Measurements from ENCODE around the gene FIG4.
"Not testable (repeated sequence)": the region's sequence is repeated elsewhere in the genome, so short reads cannot be mapped to it uniquely, and the experiment has no call there.

The FIG4 gene

GRCh38 chr6:109714611-109715010, 23.5 kb downstream of the FIG4 start:
- ATAC-seq (replicated peaks) = no peak
- Mint-ChIP-seq H3K4me3 (no peak overlapping the region), H3K27me3 (no peaks in the 10 kb centered on the region), H3K36me3 (ENCODE audit: insufficient read depth) (peaks cover 10% of the 10 kb centered on the region), H3K9me3 (no peaks in the 10 kb centered on the region), H3K4me1 (ENCODE audit: low read depth in 2 of 2) (peaks cover 14 to 17% of the 10 kb centered on the region in 2 donors), H3K27ac (no peak overlapping the region)
- DNase-seq = no peak

- Mint-ChIP-seq H3K9me3 (no peaks in the 10 kb centered on the region), H3K4me3 (no peak overlapping the region), H3K36me3 (ENCODE audit: insufficient read depth) (peaks cover 10% of the 10 kb centered on the region), H3K27me3 (no peaks in the 10 kb centered on the region), H3K27ac (no peak overlapping the region), H3K4me1 (ENCODE audit: low read depth in 2 of 2) (peaks cover 11 to 14% of the 10 kb centered on the region in 2 donors)
- no peak for DNase-seq
- no peak for ATAC-seq (replicated peaks)
These were observed 24.5 kb downstream of the FIG4 start for GRCh38 chr6:109715616-109716015.

- H3K36me3 Mint-ChIP-seq (ENCODE audit: insufficient read depth) = peaks cover 10% of the 10 kb centered on the region
- no peak overlapping the region for H3K27ac Mint-ChIP-seq
- DNase-seq (no peak), ATAC-seq (replicated peaks) (no peak)
- no peaks in the 10 kb centered on the region for H3K27me3 Mint-ChIP-seq
- no peak overlapping the region for H3K4me3 Mint-ChIP-seq
- no peaks in the 10 kb centered on the region for H3K9me3 Mint-ChIP-seq
- peaks cover 7 to 8% of the 10 kb centered on the region in 2 donors for H3K4me1 Mint-ChIP-seq (ENCODE audit: low read depth in 2 of 2)
These were observed 26.9 kb downstream of the FIG4 start for GRCh38 chr6:109717971-109718370.

GRCh38 chr6:109718991-109719390, 27.9 kb downstream of the FIG4 start:
- Mint-ChIP-seq H3K27me3 (no peaks in the 10 kb centered on the region), H3K36me3 (ENCODE audit: insufficient read depth) (peaks cover 10% of the 10 kb centered on the region)

GRCh38 chr6:109720311-109720710, 29.2 kb downstream of the FIG4 start:
- peaks cover 0 to 3% of the 10 kb centered on the region in 2 donors for H3K4me1 Mint-ChIP-seq (ENCODE audit: low read depth in 2 of 2)
- H3K27me3 Mint-ChIP-seq = no peaks in the 10 kb centered on the region
- DNase-seq = no peak
- no peak overlapping the region for H3K27ac Mint-ChIP-seq
- H3K9me3 Mint-ChIP-seq = no peaks in the 10 kb centered on the region
- no peak for ATAC-seq (replicated peaks)
- peaks cover 12% of the 10 kb centered on the region for H3K36me3 Mint-ChIP-seq (ENCODE audit: insufficient read depth)
- no peak overlapping the region for H3K4me3 Mint-ChIP-seq

More at GRCh38 chr6:109718991-109719390, 27.9 kb downstream of the FIG4 start:
- ATAC-seq (replicated peaks) (no peak), DNase-seq (no peak)
- Mint-ChIP-seq H3K4me3 (no peak overlapping the region), H3K27ac (no peak overlapping the region), H3K9me3 (no peaks in the 10 kb centered on the region), H3K4me1 (ENCODE audit: low read depth in 2 of 2) (peaks cover 3 to 7% of the 10 kb centered on the region in 2 donors)

GRCh38 chr6:109722011-109722410, 30.9 kb downstream of the FIG4 start:
- no peak for ATAC-seq (replicated peaks)
- H3K9me3 Mint-ChIP-seq = no peaks in the 10 kb centered on the region
- H3K36me3 Mint-ChIP-seq (ENCODE audit: insufficient read depth) = peaks cover 8% of the 10 kb centered on the region
- no peaks in the 10 kb centered on the region for H3K27me3 Mint-ChIP-seq
- no peak overlapping the region for H3K27ac Mint-ChIP-seq
- no peak overlapping the region for H3K4me3 Mint-ChIP-seq
- peaks cover 0 to 9% of the 10 kb centered on the region in 2 donors for H3K4me1 Mint-ChIP-seq (ENCODE audit: low read depth in 2 of 2)
- DNase-seq = no peak

GRCh38 chr6:109722564-109723254, 31.6 kb downstream of the FIG4 start:
- Mint-ChIP-seq H3K27me3 (no peaks in the 10 kb centered on the region), H3K36me3 (ENCODE audit: insufficient read depth) (peaks cover 8% of the 10 kb centered on the region), H3K4me3 (no peak overlapping the region), H3K9me3 (no peaks in the 10 kb centered on the region), H3K27ac (no peak overlapping the region), H3K4me1 (ENCODE audit: low read depth in 2 of 2) (peaks cover 0 to 9% of the 10 kb centered on the region in 2 donors)
- ATAC-seq (replicated peaks) = no peak
- DNase-seq = no peak

GRCh38 chr6:109725250-109725649, 34.2 kb downstream of the FIG4 start:
- DNase-seq; H3K9me3 Mint-ChIP-seq; H3K36me3 Mint-ChIP-seq (ENCODE audit: insufficient read depth); H3K4me1 Mint-ChIP-seq (ENCODE audit: low read depth in 2 of 2); ATAC-seq (replicated peaks); H3K27ac Mint-ChIP-seq; H3K4me3 Mint-ChIP-seq; H3K27me3 Mint-ChIP-seq: not testable (repeated sequence)

- no peak for ATAC-seq (replicated peaks)
- no peak for DNase-seq
- peaks cover 8% of the 10 kb centered on the region for H3K36me3 Mint-ChIP-seq (ENCODE audit: insufficient read depth)
- no peaks in the 10 kb centered on the region for H3K4me1 Mint-ChIP-seq (ENCODE audit: low read depth in 2 of 2)
- no peaks in the 10 kb centered on the region for H3K27me3 Mint-ChIP-seq
- H3K4me3 Mint-ChIP-seq = no peak overlapping the region
- no peaks in the 10 kb centered on the region for H3K9me3 Mint-ChIP-seq
- H3K27ac Mint-ChIP-seq = peak overlapping the region in 1 of 2 donors; percentile 33
These were observed 45.4 kb downstream of the FIG4 start for GRCh38 chr6:109736273-109737025.

- Mint-ChIP-seq H3K27ac (no peak overlapping the region), H3K27me3 (no peaks in the 10 kb centered on the region), H3K9me3 (no peaks in the 10 kb centered on the region), H3K36me3 (ENCODE audit: insufficient read depth) (peaks cover 8% of the 10 kb centered on the region), H3K4me3 (no peak overlapping the region), H3K4me1 (ENCODE audit: low read depth in 2 of 2) (no peaks in the 10 kb centered on the region)
- no peak for ATAC-seq (replicated peaks)
- no peak for DNase-seq
These were observed 47.2 kb downstream of the FIG4 start for GRCh38 chr6:109738255-109738654.

- no peaks in the 10 kb centered on the region for H3K4me1 Mint-ChIP-seq (ENCODE audit: low read depth in 2 of 2)
- no peaks in the 10 kb centered on the region for H3K9me3 Mint-ChIP-seq
- no peaks in the 10 kb centered on the region for H3K27me3 Mint-ChIP-seq
- H3K36me3 Mint-ChIP-seq (ENCODE audit: insufficient read depth) = peaks cover 8% of the 10 kb centered on the region
- DNase-seq (no peak), ATAC-seq (replicated peaks) (no peak)
- no peak overlapping the region for H3K4me3 Mint-ChIP-seq
- no peak overlapping the region for H3K27ac Mint-ChIP-seq
These were observed 47.6 kb downstream of the FIG4 start for GRCh38 chr6:109738667-109739066.

GRCh38 chr6:109739686-109740085, 48.6 kb downstream of the FIG4 start:
- Mint-ChIP-seq H3K27me3 (no peaks in the 10 kb centered on the region), H3K27ac (no peak overlapping the region), H3K36me3 (ENCODE audit: insufficient read depth) (peaks cover 8% of the 10 kb centered on the region), H3K4me1 (ENCODE audit: low read depth in 2 of 2) (no peaks in the 10 kb centered on the region), H3K9me3 (no peaks in the 10 kb centered on the region), H3K4me3 (no peak overlapping the region)
- no peak for DNase-seq
- ATAC-seq (replicated peaks) = no peak

GRCh38 chr6:109740787-109741186, 49.7 kb downstream of the FIG4 start:
- H3K9me3 Mint-ChIP-seq = no peaks in the 10 kb centered on the region
- ATAC-seq (replicated peaks) (no peak), DNase-seq (no peak)
- H3K27ac Mint-ChIP-seq = no peak overlapping the region
- no peaks in the 10 kb centered on the region for H3K27me3 Mint-ChIP-seq
- H3K4me1 Mint-ChIP-seq (ENCODE audit: low read depth in 2 of 2) = no peaks in the 10 kb centered on the region
- no peak overlapping the region for H3K4me3 Mint-ChIP-seq
- peaks cover 4% of the 10 kb centered on the region for H3K36me3 Mint-ChIP-seq (ENCODE audit: insufficient read depth)

GRCh38 chr6:109743739-109744138, 52.6 kb downstream of the FIG4 start:
- Mint-ChIP-seq H3K4me3 (no peak overlapping the region), H3K9me3 (no peaks in the 10 kb centered on the region), H3K27me3 (no peaks in the 10 kb centered on the region), H3K4me1 (ENCODE audit: low read depth in 2 of 2) (no peaks in the 10 kb centered on the region), H3K27ac (no peak overlapping the region), H3K36me3 (ENCODE audit: insufficient read depth) (no peaks in the 10 kb centered on the region)
- DNase-seq = no peak
- no peak for ATAC-seq (replicated peaks)

Data from effector memory CD8-positive, alpha-beta T cell (primary cell).